NCI-H1436 treated with DMSO at 0.1 percent for 48 hours (cell line): Measurements from ENCODE around the gene ADIG.

ENCODE experiments used
- DNase-seq: peaks from one replicate; lab custom pipeline; 2025; lab: John Stamatoyannopoulos, UW

The ADIG gene

GRCh38 chr20:38602185-38602581 lies 21.2 kb downstream of the ADIG start:
- no peak for DNase-seq

GRCh38 chr20:38603286-38603685 lies 22.3 kb downstream of the ADIG start:
- DNase-seq = no peak

- DNase-seq = no peak
Measured at GRCh38 chr20:38604873-38605303, 23.9 kb downstream of the ADIG start.

GRCh38 chr20:38607351-38607750 lies 26.4 kb downstream of the ADIG start:
- no peak for DNase-seq

- DNase-seq = no peak
Measured at GRCh38 chr20:38608188-38608587, 27.2 kb downstream of the ADIG start.

- no peak for DNase-seq
Measured at GRCh38 chr20:38609815-38610214, 28.8 kb downstream of the ADIG start.

GRCh38 chr20:38610521-38610920 lies 29.5 kb downstream of the ADIG start:
- DNase-seq = no peak

GRCh38 chr20:38612751-38613515 lies 31.9 kb downstream of the ADIG start:
- no peak for DNase-seq

GRCh38 chr20:38615283-38615682 lies 34.3 kb downstream of the ADIG start:
- DNase-seq = no peak

- DNase-seq = no peak
Measured at GRCh38 chr20:38616457-38616856, 35.5 kb downstream of the ADIG start.

- no peak for DNase-seq
Measured at GRCh38 chr20:38617011-38617829, 36.2 kb downstream of the ADIG start.

GRCh38 chr20:38617830-38618196 lies 36.8 kb downstream of the ADIG start:
- no peak for DNase-seq

GRCh38 chr20:38620441-38620840 lies 39.4 kb downstream of the ADIG start:
- no peak for DNase-seq

GRCh38 chr20:38623061-38623460 lies 42.1 kb downstream of the ADIG start:
- DNase-seq = no peak

- no peak for DNase-seq
Measured at GRCh38 chr20:38624084-38624483, 43.1 kb downstream of the ADIG start.

- no peak for DNase-seq
Measured at GRCh38 chr20:38625896-38626295, 44.9 kb downstream of the ADIG start.

- no peak for DNase-seq
Measured at GRCh38 chr20:38626921-38627659, 46.1 kb downstream of the ADIG start.

- no peak for DNase-seq
Measured at GRCh38 chr20:38628580-38629470, 47.8 kb downstream of the ADIG start.

- no peak for DNase-seq
Measured at GRCh38 chr20:38629979-38630378, 49.0 kb downstream of the ADIG start.

- no peak for DNase-seq
Measured at GRCh38 chr20:38630727-38631126, 49.7 kb downstream of the ADIG start.

- no peak for DNase-seq
Measured at GRCh38 chr20:38631155-38632022, 50.4 kb downstream of the ADIG start.
